ENCODE measurements around the gene PACRG. TPM values are rescaled to one million over a fixed set of nuclear protein-coding genes. Genes with fewer than 3 reads are reported as not detected.

The PACRG gene
- total and polyA plus RNA-seq, 2 of the 13 experiments (the other 11 are each of a cell fraction or from before 2014, with no cell fraction given) = 0.13 TPM; not detected in 1

- DNase-seq (ENCODE audit: low spot score) (no peak), ATAC-seq (peak; percentile 65), FAIRE-seq (no peak)
- no peaks in the 10 kb centered on the region for H3K4me1 ChIP-seq (ENCODE audit: insufficient read depth, low read length)
- H3K27ac ChIP-seq (ENCODE audit: extremely low read length, insufficient read depth, low read length) = no peak overlapping the region
- H4K20me1 ChIP-seq (ENCODE audit: insufficient read depth, low read length) = no peaks in the 10 kb centered on the region
- BruUV-seq (replicated peaks) = no TSS peak
- H3K4me3 ChIP-seq (replicated peaks in 1 of 3; ENCODE audit: insufficient read depth in 1 of 3, low read depth in 2 of 3, low read length in 3 of 3) = no peak overlapping the region
- no peak overlapping the region for H2AFZ ChIP-seq (ENCODE audit: low read length)
- no peaks in the 10 kb centered on the region for H3K9me3 ChIP-seq (ENCODE audit: low read length)
- WGBS (ENCODE audit: low lambda C conversion rate) = 43% methylated on average over 25 of the region's 27 CpGs
- no peaks in the 10 kb centered on the region for H3K36me3 ChIP-seq (replicated peaks in 1 of 2; ENCODE audit: control insufficient read depth in 1 of 2, insufficient read depth in 2 of 2, low read length in 2 of 2)
- in situ Hi-C loops (cut with HindIII; ENCODE audit: extremely low pct_ligation_motif_present, low pct_unique_long_range_greater_than_20kb) (no loop called here), intact Hi-C loops (cut with micrococcal nuclease; ENCODE audit: unreplicated experiment) (no loop called here)
- no peak overlapping the region for H3K4me2 ChIP-seq (ENCODE audit: low read depth, low read length)
- ChIA-PET POLR2A (no interaction called here), CTCF (ENCODE audit: low intra/inter-chr PET ratio, low total read pairs) (no interaction called here)
- H3K27me3 ChIP-seq (ENCODE audit: control insufficient read depth in 1 of 2, insufficient read depth in 2 of 2, low read length in 2 of 2) = peaks cover 0 to 23% of the 10 kb centered on the region in 2 experiments; a peak in 3 of 5 replicates
- H3K9ac ChIP-seq (ENCODE audit: insufficient read depth, low read depth, low read length) = no peak overlapping the region
- no peaks in the 10 kb centered on the region for H3K79me2 ChIP-seq (ENCODE audit: insufficient read depth, low read length)
- no peak for TF ChIP-seq NBN (conservative IDR thresholded peaks at IDR 0.05)
- TF ChIP-seq MAFF (IDR thresholded peaks at IDR 0.05; ENCODE audit: low read depth, low read length) = no peak
- no peak for TF ChIP-seq NR2C2 (CRISPR knock-in tag; IDR thresholded peaks at IDR 0.05; ENCODE audit: borderline replicate concordance)
- TF ChIP-seq THYN1 (CRISPR knock-in tag; IDR thresholded peaks at IDR 0.05; ENCODE audit: borderline replicate concordance, low read depth) = no peak
- TF ChIP-seq PHB2 (IDR thresholded peaks at IDR 0.05; ENCODE audit: partially characterized antibody) = no peak
- TF ChIP-seq ARHGAP35 (CRISPR knock-in tag; IDR thresholded peaks at IDR 0.05; ENCODE audit: borderline replicate concordance) = no peak
- no peak for TF ChIP-seq ZFP91 (CRISPR knock-in tag; IDR thresholded peaks at IDR 0.05; ENCODE audit: borderline replicate concordance)
- TF ChIP-seq ZNF546 (CRISPR knock-in tag; conservative IDR thresholded peaks at IDR 0.05) = no peak
- TF ChIP-seq TARDBP (CRISPR knock-in tag; IDR thresholded peaks at IDR 0.05) = no peak
- TF ChIP-seq ZNF639 (CRISPR knock-in tag; conservative IDR thresholded peaks at IDR 0.05) = no peak
- TF ChIP-seq ZNF280B (CRISPR knock-in tag; IDR thresholded peaks at IDR 0.05; ENCODE audit: borderline replicate concordance) = no peak
- TF ChIP-seq ZNF740 (CRISPR knock-in tag; IDR thresholded peaks at IDR 0.05) = no peak
- TF ChIP-seq ZNF839 (CRISPR knock-in tag; IDR thresholded peaks at IDR 0.05; ENCODE audit: borderline replicate concordance) = no peak
- TF ChIP-seq ZNF772 (CRISPR knock-in tag; IDR thresholded peaks at IDR 0.05) = no peak
- TF ChIP-seq ZNF33A (CRISPR knock-in tag; IDR thresholded peaks at IDR 0.05; ENCODE audit: borderline replicate concordance) = no peak
- TF ChIP-seq FOXP1 (IDR thresholded peaks at IDR 0.05) = no peak
- no peak for TF ChIP-seq FOXP1 (CRISPR knock-in tag; IDR thresholded peaks at IDR 0.05)
- TF ChIP-seq NCOR1 (IDR thresholded peaks at IDR 0.05; ENCODE audit: borderline replicate concordance, low read length) = no peak
- TF ChIP-seq BRD4 (CRISPR knock-in tag; IDR thresholded peaks at IDR 0.05) = no peak
- TF ChIP-seq MAFG (CRISPR knock-in tag; IDR thresholded peaks at IDR 0.05) = no peak
Measured at GRCh38 chr6:163252061-163252591, 524.4 kb downstream of the PACRG start.
